Central memory CD8-positive, alpha-beta T cell (primary cell): Measurements from ENCODE around the gene UQCRHL.

Experiments used
- ATAC-seq: fragments of 150-1000 bp; cut with Tn5 transposase; replicated peaks from 2 replicates; pipeline ENCODE4 v1.10.0; 2022; ENCODE audit warnings: mild to moderate bottlenecking, moderate FRiP score, moderate number of reproducible peaks; ENCODE audit not compliant: poor library complexity, severe bottlenecking; ENCODE audit errors: extremely low read depth
- DNase-seq, 2 donors: peaks; one replicate each; pipeline ENCODE4 v3.0.0; 2021; ENCODE audit warnings: low spot score in 2 of 2
- H3K27ac Mint-ChIP-seq: one replicate; pipeline ENCODE4 v1.8.0; 2022; ENCODE audit warnings: low read depth, mild to moderate bottlenecking, moderate library complexity, mixed read lengths
- H3K27me3 Mint-ChIP-seq: one replicate; pipeline ENCODE4 v1.8.0; 2022; ENCODE audit warnings: mixed read lengths
- H3K36me3 Mint-ChIP-seq: one replicate; pipeline ENCODE4 v1.8.0; 2022; ENCODE audit warnings: mild to moderate bottlenecking, moderate library complexity, mixed read lengths; ENCODE audit not compliant: insufficient read depth
- H3K4me1 Mint-ChIP-seq: one replicate; pipeline ENCODE4 v1.8.0; 2022; ENCODE audit warnings: mixed read lengths
- H3K4me3 Mint-ChIP-seq: one replicate; pipeline ENCODE4 v1.8.0; 2022; ENCODE audit warnings: mild to moderate bottlenecking, moderate library complexity, mixed read lengths
- H3K9me3 Mint-ChIP-seq: one replicate; pipeline ENCODE4 v1.8.0; 2022; ENCODE audit warnings: mixed read lengths

Gene UQCRHL

GRCh38 chr1:15757575-15758342 is 49.7 kb downstream of the UQCRHL start:
- Mint-ChIP-seq H3K4me3 (peak overlapping the region; percentile 66), H3K4me1 (no peaks in the 10 kb centered on the region), H3K36me3 (peaks cover 2% of the 10 kb centered on the region), H3K9me3 (no peaks in the 10 kb centered on the region), H3K27ac (no peak overlapping the region), H3K27me3 (peaks cover 81% of the 10 kb centered on the region)
- no peak for DNase-seq
- no peak for ATAC-seq
